A549 (cell line): ENCODE measurements around the gene RBM27. TPM values are rescaled to one million over a fixed set of nuclear protein-coding genes. Genes with fewer than 3 reads are reported as not detected.
"Not testable (repeated sequence)": the region's sequence is repeated elsewhere in the genome, so short reads cannot be mapped to it uniquely, and the experiment has no call there.

ENCODE experiments used
- ATAC-seq, 2 experiments: fragments of 200-7000 bp in 1 of 2; fragments of >200 bp in 1 of 2; cut with Nextera tagmentation in 1 of 2; cut with Tn5 transposase in 1 of 2; 3 replicates each; pipeline versions ENCODE4 v1.8.0 to v1.9.1; 2018 to 2020; ENCODE audit warnings: mild to moderate bottlenecking in 1 of 2, moderate library complexity in 1 of 2
- CTCF ChIA-PET: fragments of 300-600 bp; sonication (Branson Sonifier 250); formaldehyde crosslinking; extraction: SDS; loops from one replicate; lab custom pipeline; 2021; ENCODE audit warnings: antibody characterized with exemption, inconsistent platforms; lab: Yijun Ruan, JAX
- POLR2A ChIA-PET: fragments of 350-600 bp; formaldehyde crosslinking; extraction: SDS; loops from one replicate; lab custom pipeline; 2021; ENCODE audit warnings: antibody characterized with exemption, inconsistent platforms; lab: Yijun Ruan, JAX
- DNase-seq, 2 experiments: peaks; one replicate each; pipeline versions ENCODE4 v3.0.0 to v3.0.0-alpha.2; 2011 to 2016; ENCODE audit warnings: low read depth in 1 of 2, low spot score in 1 of 2
- FAIRE-seq: peaks from 2 replicates; lab custom pipeline; 2011; peaks lifted over from hg19 to GRCh38; lab: Jason Lieb, UNC
- H3K27ac ChIP-seq, 2 experiments: fragments of >200 bp; sonication (Bioruptor Twin); formaldehyde crosslinking; 3 replicates each; pipeline ENCODE4 v1.5.1; 2016 to 2017
- H3K4me1 ChIP-seq: fragments of >200 bp; sonication (Bioruptor Twin); formaldehyde crosslinking; 3 replicates; pipeline ENCODE4 v1.6.1; 2016
- H3K4me2 ChIP-seq: fragments of >200 bp; sonication (Bioruptor Twin); formaldehyde crosslinking; 3 replicates; pipeline ENCODE4 v1.6.1; 2016
- H3K4me3 ChIP-seq: fragments of >200 bp; sonication (Bioruptor Twin); formaldehyde crosslinking; 3 replicates; pipeline ENCODE4 v1.5.1; 2016
- H3K9me3 ChIP-seq: fragments of >200 bp; sonication (Bioruptor Twin); formaldehyde crosslinking; 3 replicates; pipeline ENCODE4 v1.6.1; 2016
- CEBPB ChIP-seq, 2 experiments: fragments of >200 bp in 1 of 2; sonication (Bioruptor Twin) in 1 of 2; formaldehyde crosslinking in 1 of 2; IDR thresholded peaks; 2 replicates each; pipeline ENCODE4 v1.6.1; 2012 to 2016
- CHD2 ChIP-seq: fragments of 150-350 bp; IDR thresholded peaks from 2 replicates; pipeline ENCODE4 v1.6.1; 2014; ENCODE audit warnings: low read length; ENCODE audit not compliant: partially characterized antibody
- FOSB ChIP-seq: fragments of 250-450 bp; sonication (Bioruptor Pico); IDR thresholded peaks from 2 replicates; pipeline ENCODE4 v1.5.0; 2020; ENCODE audit warnings: mild to moderate bottlenecking, moderate library complexity
- FOXS1 ChIP-seq: fragments of 250-450 bp; sonication (Bioruptor Pico); IDR thresholded peaks from 2 replicates; pipeline ENCODE4 v1.5.0; 2020; ENCODE audit warnings: mild to moderate bottlenecking, moderate library complexity
- HEYL ChIP-seq: fragments of 250-450 bp; sonication (Bioruptor Pico); IDR thresholded peaks from 2 replicates; pipeline ENCODE4 v1.8.0; 2021; ENCODE audit warnings: mild to moderate bottlenecking, moderate library complexity
- HOXB13 ChIP-seq: fragments of 250-450 bp; sonication (Bioruptor Pico); IDR thresholded peaks from 2 replicates; pipeline ENCODE4 v1.5.0; 2020; ENCODE audit warnings: low read depth, mild to moderate bottlenecking, moderate library complexity
- JUN ChIP-seq, 2 experiments: fragments of >200 bp; sonication (Bioruptor Twin); formaldehyde crosslinking; IDR thresholded peaks; 2 replicates in 1 of 2; 3 replicates in 1 of 2; pipeline ENCODE4 v1.6.1; 2016 to 2017
- TP53 ChIP-seq: fragments of 250-450 bp; sonication (Bioruptor Pico); IDR thresholded peaks from 2 replicates; pipeline ENCODE4 v1.5.0; 2021; ENCODE audit warnings: mild to moderate bottlenecking, moderate library complexity
- ZC3H11A ChIP-seq: fragments of 450-650 bp; IDR thresholded peaks from 2 replicates; pipeline ENCODE4 v1.6.1; 2014; ENCODE audit warnings: antibody characterized with exemption, mild to moderate bottlenecking
- ZSCAN20 ChIP-seq: fragments of 250-450 bp; sonication (Bioruptor Pico); IDR thresholded peaks from 2 replicates; pipeline ENCODE4 v1.8.0; 2022; ENCODE audit warnings: mild to moderate bottlenecking, moderate library complexity
- WGBS: methylation state at CpG from one replicate; pipeline ENCODE4 v1.1.6; 2017; ENCODE audit errors: missing lambda C conversion rate; 5-methylcytosine and 5-hydroxymethylcytosine counted together
- polyA plus RNA-seq, 4 experiments: library from polyadenylated mRNA; depleted of rRNA in 3 of 4; stranded (reverse); fragments of >200 nt; fragmentation: RNase III in 1 of 4; extraction: RNeasy Plus Mini Kit Qiagen cat#74134 plus additional on column Dnase treatment in 1 of 4; gene quantifications; 2 replicates in 3 of 4; 3 replicates in 1 of 4; pipeline ENCODE4 v1.2.3, GENCODE V29; 2011 to 2017
- TF ChIP-seq, protein P1 (sequence below): fragments of 200-600 bp; sonication (generic); IDR thresholded peaks from 2 replicates; pipeline ENCODE4 v1.6.1; 2016; ENCODE audit warnings: antibody characterized with exemption, mild to moderate bottlenecking, moderate library complexity
- TF ChIP-seq, protein P2 (sequence below): fragments of 150-350 bp; IDR thresholded peaks from 2 replicates; pipeline ENCODE4 v1.6.1; 2014; ENCODE audit warnings: low read depth, mild to moderate bottlenecking, low read length
- TF ChIP-seq, protein P3 (sequence below): fragments of 450-650 bp; IDR thresholded peaks from 2 replicates; pipeline ENCODE4 v1.6.1; 2014; ENCODE audit warnings: antibody characterized with exemption
- TF ChIP-seq, protein P4 (sequence below): fragments of >200 bp; sonication (Bioruptor Twin); formaldehyde crosslinking; IDR thresholded peaks from 2 replicates; pipeline ENCODE4 v1.6.1; 2016

Gene RBM27
- polyA plus RNA-seq, 2 of the 4 experiments (the other 2 are of a cell fraction): 13.3 to 27.4 TPM

DNA sequence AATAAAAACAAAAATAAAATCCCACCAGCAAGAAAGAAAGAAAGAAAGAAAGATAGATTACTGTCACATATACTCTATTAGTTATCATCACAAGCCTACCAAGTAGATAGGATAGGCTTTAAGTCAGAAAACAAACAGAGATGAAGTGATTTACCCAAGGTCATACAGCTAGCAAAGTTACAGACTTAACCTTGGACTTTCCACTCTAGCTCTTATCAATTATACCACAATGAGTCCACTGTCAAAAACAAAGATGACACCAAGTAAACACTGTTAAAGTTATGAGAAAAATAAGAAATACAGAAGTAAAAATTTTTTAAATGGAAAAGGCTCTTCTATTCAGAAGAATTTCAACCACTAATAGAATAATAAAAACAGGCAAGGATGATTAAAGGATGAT, 34.3 kb upstream of the RBM27 start:
- TF ChIP-seq HEYL (CRISPR knock-in tag): no peak
- no peak for TF ChIP-seq JUN (IDR thresholded peaks at IDR 0.05)
- DNase-seq (no peak), FAIRE-seq (no peak), ATAC-seq (no peak)
- Histone ChIP-seq H3K4me3 (no peak overlapping the region), H3K9me3 (no peaks in the 10 kb centered on the region), H3K27ac (no peak overlapping the region), H3K4me1 (no peaks in the 10 kb centered on the region), H3K4me2 (no peak overlapping the region)
- ChIA-PET CTCF (interaction anchor here (1.4 kb wide), 1 partner anchor 38 kb away, joined by 3 read pairs; no protein-coding TSS in a partner anchor), POLR2A (interaction anchor here (0.9 kb wide), 1 partner anchor 34 kb away, joined by 3 read pairs; the partner anchor contains the start of gene RBM27)

DNA sequence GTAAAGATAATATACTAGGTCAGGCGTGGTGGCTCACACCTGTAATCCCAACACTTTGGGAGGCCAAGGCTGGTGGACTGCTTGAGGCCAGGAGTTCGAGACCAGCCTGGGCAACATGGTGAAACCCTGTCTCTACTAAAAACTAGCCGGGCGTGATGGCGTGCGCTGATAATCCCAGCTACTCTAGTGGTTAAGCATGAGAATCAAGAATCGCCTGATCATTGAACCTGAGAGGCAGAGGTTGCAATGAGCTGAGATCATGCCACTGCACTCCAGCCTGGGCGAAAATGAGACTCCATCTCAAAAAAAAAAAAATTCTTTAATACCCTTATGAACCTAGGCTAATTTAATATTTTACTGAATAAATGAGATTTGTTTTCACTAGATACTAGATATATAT, 30.4 kb upstream of the RBM27 start:
- CTCF ChIA-PET: interaction anchor here (1.3 kb wide), 1 partner anchor 10 kb away, joined by 3 read pairs; no protein-coding TSS in a partner anchor
- H3K9me3 ChIP-seq, H3K27ac ChIP-seq, DNase-seq, H3K4me2 ChIP-seq, H3K4me3 ChIP-seq, ATAC-seq, FAIRE-seq, POLR2A ChIA-PET, H3K4me1 ChIP-seq: not testable (repeated sequence)
- 90% methylated on average over 8 of the region's 8 CpGs for WGBS

DNA sequence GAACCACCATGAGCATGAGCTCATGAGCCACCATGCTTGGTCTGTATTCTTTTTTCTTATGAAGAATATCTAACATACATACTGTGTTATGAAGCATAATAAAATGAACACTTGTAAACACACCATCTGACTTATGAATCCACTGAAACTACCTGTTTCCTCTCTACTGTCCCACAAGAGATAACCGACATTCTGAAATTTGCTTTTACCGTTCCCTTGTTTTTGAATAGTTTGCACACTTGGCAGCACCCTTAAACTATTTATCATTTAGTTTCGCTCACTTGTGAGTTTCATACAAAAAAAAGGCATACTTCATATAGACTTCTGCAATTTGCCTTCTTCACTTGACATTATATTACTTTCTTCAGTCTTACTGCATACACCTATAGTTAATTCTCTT, 29.8 kb upstream of the RBM27 start:
- CTCF ChIA-PET: interaction anchor here (0.6 to 1.3 kb wide), 2 partner anchors 10 to 231 kb away, joined by 3 read pairs; no protein-coding TSS in a partner anchor
- DNase-seq (no peak), FAIRE-seq (no peak), ATAC-seq (no peak)
- no peaks in the 10 kb centered on the region for H3K4me1 ChIP-seq
- no peak overlapping the region for H3K4me2 ChIP-seq
- POLR2A ChIA-PET: interaction anchor here (0.6 kb wide), 1 partner anchor 29 kb away, joined by 3 read pairs; no protein-coding TSS in a partner anchor
- H3K4me3 ChIP-seq: no peak overlapping the region
- TF ChIP-seq TP53 (CRISPR knock-in tag) (no peak), FOSB (CRISPR knock-in tag) (no peak), ZC3H11A (no peak), CHD2 (no peak), FOXS1 (no peak), CEBPB (IDR thresholded peaks at IDR 0.05) (no peak), HOXB13 (CRISPR knock-in tag) (no peak), ZSCAN20 (no peak)
- TF ChIP-seq, protein P1, sequence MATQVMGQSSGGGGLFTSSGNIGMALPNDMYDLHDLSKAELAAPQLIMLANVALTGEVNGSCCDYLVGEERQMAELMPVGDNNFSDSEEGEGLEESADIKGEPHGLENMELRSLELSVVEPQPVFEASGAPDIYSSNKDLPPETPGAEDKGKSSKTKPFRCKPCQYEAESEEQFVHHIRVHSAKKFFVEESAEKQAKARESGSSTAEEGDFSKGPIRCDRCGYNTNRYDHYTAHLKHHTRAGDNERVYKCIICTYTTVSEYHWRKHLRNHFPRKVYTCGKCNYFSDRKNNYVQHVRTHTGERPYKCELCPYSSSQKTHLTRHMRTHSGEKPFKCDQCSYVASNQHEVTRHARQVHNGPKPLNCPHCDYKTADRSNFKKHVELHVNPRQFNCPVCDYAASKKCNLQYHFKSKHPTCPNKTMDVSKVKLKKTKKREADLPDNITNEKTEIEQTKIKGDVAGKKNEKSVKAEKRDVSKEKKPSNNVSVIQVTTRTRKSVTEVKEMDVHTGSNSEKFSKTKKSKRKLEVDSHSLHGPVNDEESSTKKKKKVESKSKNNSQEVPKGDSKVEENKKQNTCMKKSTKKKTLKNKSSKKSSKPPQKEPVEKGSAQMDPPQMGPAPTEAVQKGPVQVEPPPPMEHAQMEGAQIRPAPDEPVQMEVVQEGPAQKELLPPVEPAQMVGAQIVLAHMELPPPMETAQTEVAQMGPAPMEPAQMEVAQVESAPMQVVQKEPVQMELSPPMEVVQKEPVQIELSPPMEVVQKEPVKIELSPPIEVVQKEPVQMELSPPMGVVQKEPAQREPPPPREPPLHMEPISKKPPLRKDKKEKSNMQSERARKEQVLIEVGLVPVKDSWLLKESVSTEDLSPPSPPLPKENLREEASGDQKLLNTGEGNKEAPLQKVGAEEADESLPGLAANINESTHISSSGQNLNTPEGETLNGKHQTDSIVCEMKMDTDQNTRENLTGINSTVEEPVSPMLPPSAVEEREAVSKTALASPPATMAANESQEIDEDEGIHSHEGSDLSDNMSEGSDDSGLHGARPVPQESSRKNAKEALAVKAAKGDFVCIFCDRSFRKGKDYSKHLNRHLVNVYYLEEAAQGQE: no peak
- TF ChIP-seq, protein P2, sequence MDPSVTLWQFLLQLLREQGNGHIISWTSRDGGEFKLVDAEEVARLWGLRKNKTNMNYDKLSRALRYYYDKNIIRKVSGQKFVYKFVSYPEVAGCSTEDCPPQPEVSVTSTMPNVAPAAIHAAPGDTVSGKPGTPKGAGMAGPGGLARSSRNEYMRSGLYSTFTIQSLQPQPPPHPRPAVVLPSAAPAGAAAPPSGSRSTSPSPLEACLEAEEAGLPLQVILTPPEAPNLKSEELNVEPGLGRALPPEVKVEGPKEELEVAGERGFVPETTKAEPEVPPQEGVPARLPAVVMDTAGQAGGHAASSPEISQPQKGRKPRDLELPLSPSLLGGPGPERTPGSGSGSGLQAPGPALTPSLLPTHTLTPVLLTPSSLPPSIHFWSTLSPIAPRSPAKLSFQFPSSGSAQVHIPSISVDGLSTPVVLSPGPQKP: no peak
- TF ChIP-seq, protein P3, sequence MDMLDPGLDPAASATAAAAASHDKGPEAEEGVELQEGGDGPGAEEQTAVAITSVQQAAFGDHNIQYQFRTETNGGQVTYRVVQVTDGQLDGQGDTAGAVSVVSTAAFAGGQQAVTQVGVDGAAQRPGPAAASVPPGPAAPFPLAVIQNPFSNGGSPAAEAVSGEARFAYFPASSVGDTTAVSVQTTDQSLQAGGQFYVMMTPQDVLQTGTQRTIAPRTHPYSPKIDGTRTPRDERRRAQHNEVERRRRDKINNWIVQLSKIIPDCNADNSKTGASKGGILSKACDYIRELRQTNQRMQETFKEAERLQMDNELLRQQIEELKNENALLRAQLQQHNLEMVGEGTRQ: no peak
- TF ChIP-seq, protein P4, sequence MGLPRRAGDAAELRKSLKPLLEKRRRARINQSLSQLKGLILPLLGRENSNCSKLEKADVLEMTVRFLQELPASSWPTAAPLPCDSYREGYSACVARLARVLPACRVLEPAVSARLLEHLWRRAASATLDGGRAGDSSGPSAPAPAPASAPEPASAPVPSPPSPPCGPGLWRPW: no peak
- 98% methylated on average over 3 of the region's 3 CpGs for WGBS
- H3K9me3 ChIP-seq: no peaks in the 10 kb centered on the region
- H3K27ac ChIP-seq: no peak overlapping the region
